Omental fat pad (tissue), 4 donors: Measurements from ENCODE around the gene TMEM43. TPM values are rescaled to one million over a fixed set of nuclear protein-coding genes. Genes with fewer than 3 reads are reported as not detected.

Source experiments
- ATAC-seq: fragments of 150-250 bp; one replicate; pipeline ENCODE4 v1.9.1; 2016; ENCODE audit warnings: mild to moderate bottlenecking, moderate library complexity; ENCODE audit not compliant: low FRiP score
- DNase-seq: peaks from one replicate; pipeline ENCODE4 v3.0.0-alpha.2; 2019; ENCODE audit warnings: low spot score
- total RNA-seq, 4 donors: library from RNA; depleted of rRNA; stranded (reverse); fragments of >200 nt; gene quantifications; one replicate each; pipeline ENCODE4 v1.1.0, GENCODE V29; 2016
- TF ChIP-seq, protein P1 (sequence below), 3 donors: fragments of 450-650 bp; IDR thresholded peaks; one replicate each; pipeline ENCODE4 v1.5.1; 2016 to 2017; ENCODE audit warnings: antibody characterized with exemption in 3 of 3, mild to moderate bottlenecking in 3 of 3, moderate library complexity in 2 of 3

TMEM43 gene
- total RNA-seq, 4 donors from 2014 or later: 110 to 143 (median 140) TPM

GRCh38 chr3:14170531-14171159, 45.8 kb downstream of the TMEM43 start:
- TF ChIP-seq, protein P1, sequence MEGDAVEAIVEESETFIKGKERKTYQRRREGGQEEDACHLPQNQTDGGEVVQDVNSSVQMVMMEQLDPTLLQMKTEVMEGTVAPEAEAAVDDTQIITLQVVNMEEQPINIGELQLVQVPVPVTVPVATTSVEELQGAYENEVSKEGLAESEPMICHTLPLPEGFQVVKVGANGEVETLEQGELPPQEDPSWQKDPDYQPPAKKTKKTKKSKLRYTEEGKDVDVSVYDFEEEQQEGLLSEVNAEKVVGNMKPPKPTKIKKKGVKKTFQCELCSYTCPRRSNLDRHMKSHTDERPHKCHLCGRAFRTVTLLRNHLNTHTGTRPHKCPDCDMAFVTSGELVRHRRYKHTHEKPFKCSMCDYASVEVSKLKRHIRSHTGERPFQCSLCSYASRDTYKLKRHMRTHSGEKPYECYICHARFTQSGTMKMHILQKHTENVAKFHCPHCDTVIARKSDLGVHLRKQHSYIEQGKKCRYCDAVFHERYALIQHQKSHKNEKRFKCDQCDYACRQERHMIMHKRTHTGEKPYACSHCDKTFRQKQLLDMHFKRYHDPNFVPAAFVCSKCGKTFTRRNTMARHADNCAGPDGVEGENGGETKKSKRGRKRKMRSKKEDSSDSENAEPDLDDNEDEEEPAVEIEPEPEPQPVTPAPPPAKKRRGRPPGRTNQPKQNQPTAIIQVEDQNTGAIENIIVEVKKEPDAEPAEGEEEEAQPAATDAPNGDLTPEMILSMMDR (IDR thresholded peaks at IDR 0.05): no peak
- ATAC-seq (no peak), DNase-seq (no peak)

DNA sequence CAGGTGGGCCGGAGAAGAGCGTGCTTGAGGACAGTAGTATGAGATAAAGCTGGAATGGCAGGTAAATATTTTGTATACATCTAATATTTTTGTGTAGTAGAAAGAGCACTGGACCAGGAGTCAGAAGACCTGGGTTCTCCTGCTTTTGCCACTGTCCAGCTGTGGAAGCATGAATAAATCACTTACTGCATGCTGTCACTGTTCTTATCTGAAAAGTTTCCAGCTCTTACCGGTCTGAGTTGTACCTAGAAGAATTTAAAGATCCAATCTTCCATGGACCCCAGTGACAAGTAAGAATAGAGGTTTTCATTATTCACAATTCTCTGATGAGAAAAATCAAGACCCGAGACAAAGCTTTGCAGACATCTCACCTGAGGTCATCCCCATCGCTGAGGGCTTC, 47.6 kb downstream of the TMEM43 start:
- ATAC-seq (no peak), DNase-seq (no peak)
- TF ChIP-seq, protein P1 (IDR thresholded peaks at IDR 0.05): no peak

DNA sequence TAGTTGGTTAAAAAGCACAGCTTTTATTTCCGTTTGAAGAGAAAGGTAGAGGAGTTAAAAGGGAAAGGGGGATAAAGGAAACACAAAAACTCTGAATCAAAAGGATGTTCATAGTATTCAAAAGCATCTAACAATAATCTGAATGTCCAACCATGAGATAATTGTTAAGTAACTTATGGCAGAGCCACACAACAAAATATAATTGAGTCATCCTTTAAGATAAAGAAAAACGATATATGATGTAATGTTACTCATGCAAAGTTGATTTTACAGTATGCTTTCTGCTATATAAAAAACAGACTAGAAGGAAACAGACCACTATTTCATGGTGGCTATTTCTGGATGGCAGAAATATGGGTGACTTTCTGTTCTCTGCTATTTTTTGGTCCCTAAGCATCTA, 49.6 kb downstream of the TMEM43 start:
- DNase-seq (no peak), ATAC-seq (no peak)
- TF ChIP-seq, protein P1 (IDR thresholded peaks at IDR 0.05): no peak

- DNase-seq (no peak), ATAC-seq (no peak)
- TF ChIP-seq, protein P1 (IDR thresholded peaks at IDR 0.05): no peak
These were observed 50.7 kb downstream of the TMEM43 start for GRCh38 chr3:14175383-14176037.

GRCh38 chr3:14177580-14178246, 52.9 kb downstream of the TMEM43 start:
- DNase-seq (no peak), ATAC-seq (peak; percentile 50)
- TF ChIP-seq, protein P1 (IDR thresholded peaks at IDR 0.05): no peak

DNA sequence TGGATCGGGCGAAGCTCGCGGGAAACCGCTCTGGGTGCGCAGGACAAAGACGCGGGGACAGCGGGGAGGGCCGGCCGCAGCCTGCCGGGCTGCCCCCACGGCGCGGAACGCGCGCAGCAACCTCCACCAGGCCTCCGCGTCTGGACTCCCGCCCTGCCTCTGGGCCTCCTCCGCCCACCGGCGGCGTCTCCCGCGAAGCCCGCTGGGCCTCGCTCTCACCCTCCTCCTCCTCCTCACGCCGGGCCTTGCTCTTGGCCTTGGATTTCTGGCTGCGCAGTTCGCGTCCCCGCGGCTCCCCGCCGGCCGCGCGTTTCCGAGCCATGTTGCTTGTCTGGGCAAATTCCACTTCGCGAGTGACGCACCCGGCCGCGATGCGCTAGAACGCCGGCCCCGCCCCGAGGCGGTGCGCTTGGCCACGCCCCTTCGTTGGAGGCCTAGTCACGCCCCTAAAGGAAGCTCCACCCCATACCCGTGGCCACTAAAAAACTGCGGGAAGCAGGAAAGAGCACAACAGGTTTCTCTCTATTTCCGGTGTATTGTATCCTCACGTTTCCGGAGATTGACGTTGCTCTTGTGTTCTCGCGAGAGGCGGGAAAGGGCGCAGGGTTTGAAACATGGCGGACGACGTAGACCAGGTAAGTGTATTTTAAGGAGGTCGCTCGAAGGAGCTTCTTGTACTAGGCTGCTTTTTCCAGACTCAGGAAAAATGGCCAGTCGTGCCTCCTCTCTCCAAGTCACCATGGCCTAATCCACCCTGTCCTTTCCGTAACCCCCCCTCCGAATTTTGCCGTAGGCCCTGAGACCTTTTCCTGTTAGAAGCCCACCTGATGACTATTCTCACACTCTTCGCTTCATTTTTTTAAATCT, 53.6 kb downstream of the TMEM43 start, which contains the start of the genes LSM3 and XPC:
Gene LSM3 (plus strand): TSS at position 571 of the 867 bp plus-strand sequence. CDS start 44 bp downstream, at position 615.
Gene XPC (minus strand): TSS at position 355 of the 867 bp plus-strand sequence. CDS start 33 bp downstream, at position 322.
- TF ChIP-seq, protein P1 (IDR thresholded peaks at IDR 0.05): no peak
- ATAC-seq: peak; percentile 100
- DNase-seq: peak; percentile 97
